GM20431 (cell line): ENCODE results near the gene MAST4.

Source experiments
- in situ Hi-C: fragments of 300-500 bp; cut with MseI, MboI; formaldehyde crosslinking; loops from one replicate; pipeline ENCODE4 v1.15.0; 2020; ENCODE audit warnings: low sequenced_read_pairs; ENCODE audit not compliant: unreplicated experiment

The MAST4 gene

GRCh38 chr5:66862020-66862419 is 265.8 kb downstream of the MAST4 start:
- in situ Hi-C loops = no loop called here

GRCh38 chr5:66863243-66864170 is 267.3 kb downstream of the MAST4 start:
- in situ Hi-C loops = no loop called here

GRCh38 chr5:66864240-66864884 is 268.2 kb downstream of the MAST4 start:
- in situ Hi-C loops = no loop called here

GRCh38 chr5:66867618-66868322 is 271.6 kb downstream of the MAST4 start:
- in situ Hi-C loops = no loop called here

- in situ Hi-C loops = no loop called here
Observed at GRCh38 chr5:66869347-66869746, 273.2 kb downstream of the MAST4 start.

- in situ Hi-C loops = no loop called here
Observed at GRCh38 chr5:66870708-66871107, 274.5 kb downstream of the MAST4 start.

- in situ Hi-C loops = no loop called here
Observed at GRCh38 chr5:66871651-66872050, 275.5 kb downstream of the MAST4 start.

- in situ Hi-C loops = no loop called here
Observed at GRCh38 chr5:66872736-66873331, 276.6 kb downstream of the MAST4 start.

GRCh38 chr5:66874004-66874403 is 277.8 kb downstream of the MAST4 start:
- in situ Hi-C loops = no loop called here

- in situ Hi-C loops = no loop called here
Observed at GRCh38 chr5:66875315-66875714, 279.1 kb downstream of the MAST4 start.

- in situ Hi-C loops = no loop called here
Observed at GRCh38 chr5:66876266-66876807, 280.1 kb downstream of the MAST4 start.

GRCh38 chr5:66877843-66878242 is 281.6 kb downstream of the MAST4 start:
- in situ Hi-C loops = no loop called here

- in situ Hi-C loops = no loop called here
Observed at GRCh38 chr5:66880401-66880800, 284.2 kb downstream of the MAST4 start.

GRCh38 chr5:66881480-66882161 is 285.4 kb downstream of the MAST4 start:
- in situ Hi-C loops = no loop called here

GRCh38 chr5:66882606-66883227 is 286.5 kb downstream of the MAST4 start:
- in situ Hi-C loops = no loop called here

GRCh38 chr5:66884564-66885243 is 288.5 kb downstream of the MAST4 start:
- in situ Hi-C loops = no loop called here

- in situ Hi-C loops = no loop called here
Observed at GRCh38 chr5:66886941-66887340, 290.7 kb downstream of the MAST4 start.

GRCh38 chr5:66888613-66889012 is 292.4 kb downstream of the MAST4 start:
- in situ Hi-C loops = no loop called here

GRCh38 chr5:66889056-66889455 is 292.9 kb downstream of the MAST4 start:
- in situ Hi-C loops = no loop called here
